Gastrocnemius medialis (tissue), 4 donors: Measurements from ENCODE around the gene TOMM20. TPM values are rescaled to one million over a fixed set of nuclear protein-coding genes. Genes with fewer than 3 reads are reported as not detected.

Experiments used
- ATAC-seq, 2 donors: fragments of 150-250 bp; one replicate each; pipeline ENCODE4 v1.9.1; 2016
- DNase-seq, 2 donors: peaks; one replicate each; pipeline ENCODE4 v3.0.0-alpha.2; 2019
- H3K27ac ChIP-seq, 4 donors: fragments of 200-600 bp; sonication (generic); 1 replicate in 1 of 4; 2 replicates in 3 of 4; pipeline ENCODE4 v1.5.1; 2016 to 2018; ENCODE audit warnings: mild to moderate bottlenecking in 2 of 4, moderate library complexity in 1 of 4
- H3K27me3 ChIP-seq, 3 donors: fragments of 200-600 bp; sonication (generic) in 2 of 3; 1 replicate in 1 of 3; 2 replicates in 2 of 3; pipeline versions ENCODE4 v1.5.1 to v1.6.0; 2016 to 2019; ENCODE audit warnings: mild to moderate bottlenecking in 1 of 3, moderate library complexity in 1 of 3
- H3K36me3 ChIP-seq, 2 donors: fragments of 200-600 bp; sonication (generic) in 1 of 2; one replicate each; pipeline ENCODE4 v1.5.1; 2017 to 2018
- H3K4me1 ChIP-seq, 2 donors: fragments of 200-600 bp; sonication (generic) in 1 of 2; one replicate each; pipeline ENCODE4 v1.5.1; 2016 to 2017; ENCODE audit warnings: mild to moderate bottlenecking in 2 of 2
- H3K4me3 ChIP-seq, 4 donors: fragments of 200-600 bp; sonication (generic) in 3 of 4; 1 replicate in 1 of 4; 2 replicates in 3 of 4; pipeline ENCODE4 v1.5.1; 2016 to 2019; ENCODE audit warnings: mild to moderate bottlenecking in 2 of 4
- H3K9me3 ChIP-seq, 3 donors: fragments of 200-600 bp; sonication (generic) in 2 of 3; 1 replicate in 1 of 3; 2 replicates in 2 of 3; pipeline ENCODE4 v1.5.1; 2016 to 2019
- CTCF ChIP-seq, 5 experiments: fragments of 450-650 bp in 3 of 5; fragments of 200-600 bp in 2 of 5; sonication (generic) in 2 of 5; IDR thresholded peaks in 4 of 5; conservative IDR thresholded peaks in 1 of 5; 1 replicate in 4 of 5; 2 replicates in 1 of 5; pipeline ENCODE4 v1.5.1; 2016 to 2019; ENCODE audit warnings: antibody characterized with exemption in 5 of 5, mild to moderate bottlenecking in 3 of 5, moderate library complexity in 3 of 5
- POLR2A ChIP-seq, 2 donors: fragments of 450-650 bp; IDR thresholded peaks; one replicate each; pipeline ENCODE4 v1.6.1; 2017; ENCODE audit warnings: antibody characterized with exemption in 2 of 2, mild to moderate bottlenecking in 2 of 2, moderate library complexity in 2 of 2
- in situ Hi-C, 4 donors: fragments of 200-750 bp; cut with MboI; loops; one replicate each; pipeline versions ENCODE4 v1.15.0 to v1.8.0; 2017; ENCODE audit warnings: low sequenced_read_pairs in 4 of 4
- intact Hi-C: fragments of 100-400 bp; cut with DNase I; formaldehyde crosslinking; loops from one replicate; pipeline ENCODE4 v1.15.1; 2023; ENCODE audit warnings: low total_unique reads
- total RNA-seq, 4 donors: library from RNA; depleted of rRNA; stranded (reverse); fragments of >200 nt; gene quantifications; one replicate each; pipeline versions ENCODE4 v1.1.0 to v1.2.3, GENCODE V29; 2016

The TOMM20 gene
- total RNA-seq, 4 donors from 2014 or later, result 51.7 to 71.8 (median 62.3) TPM

GRCh38 chr1:235077163-235077540, 51.5 kb downstream of the TOMM20 start:
- peak overlapping the region; percentile 87 to 100 (median 95) for H3K27ac ChIP-seq
- intact Hi-C loops, result loop anchor here (10.0 kb wide), 1 partner anchor 162 kb away; no protein-coding TSS in a partner anchor
- no peaks in the 10 kb centered on the region for H3K36me3 ChIP-seq
- DNase-seq, result no peak
- H3K27me3 ChIP-seq, result no peaks in the 10 kb centered on the region
- H3K4me3 ChIP-seq, result no peak overlapping the region
- in situ Hi-C loops, result loop anchor here (10.0 to 25.0 kb wide), 4 partner anchors 92 to 542 kb away; no protein-coding TSS in a partner anchor
- TF ChIP-seq POLR2A (IDR thresholded peaks at IDR 0.05) (no peak), CTCF (IDR thresholded peaks at IDR 0.05 in 4 of 5, conservative IDR thresholded peaks at IDR 0.05 in 1 of 5) (no peak)
- no peaks in the 10 kb centered on the region for H3K9me3 ChIP-seq
- H3K4me1 ChIP-seq, result peaks cover 68% of the 10 kb centered on the region in 2 donors
- ATAC-seq, result no peak

- Histone ChIP-seq H3K27me3 (no peaks in the 10 kb centered on the region), H3K36me3 (no peaks in the 10 kb centered on the region), H3K9me3 (no peaks in the 10 kb centered on the region), H3K4me3 (no peak overlapping the region), H3K4me1 (peaks cover 71 to 73% of the 10 kb centered on the region in 2 donors), H3K27ac (peak overlapping the region; percentile 87 to 100 (median 95))
- TF ChIP-seq POLR2A (IDR thresholded peaks at IDR 0.05) (no peak), CTCF (IDR thresholded peaks at IDR 0.05 in 4 of 5, conservative IDR thresholded peaks at IDR 0.05 in 1 of 5) (no peak)
- intact Hi-C loops (loop anchor here (10.0 kb wide), 1 partner anchor 162 kb away; no protein-coding TSS in a partner anchor), in situ Hi-C loops (loop anchor here (10.0 to 25.0 kb wide), 4 partner anchors 92 to 542 kb away; no protein-coding TSS in a partner anchor)
- ATAC-seq (no peak), DNase-seq (no peak)
Measured at GRCh38 chr1:235076504-235077162, 52.0 kb downstream of the TOMM20 start.

DNA sequence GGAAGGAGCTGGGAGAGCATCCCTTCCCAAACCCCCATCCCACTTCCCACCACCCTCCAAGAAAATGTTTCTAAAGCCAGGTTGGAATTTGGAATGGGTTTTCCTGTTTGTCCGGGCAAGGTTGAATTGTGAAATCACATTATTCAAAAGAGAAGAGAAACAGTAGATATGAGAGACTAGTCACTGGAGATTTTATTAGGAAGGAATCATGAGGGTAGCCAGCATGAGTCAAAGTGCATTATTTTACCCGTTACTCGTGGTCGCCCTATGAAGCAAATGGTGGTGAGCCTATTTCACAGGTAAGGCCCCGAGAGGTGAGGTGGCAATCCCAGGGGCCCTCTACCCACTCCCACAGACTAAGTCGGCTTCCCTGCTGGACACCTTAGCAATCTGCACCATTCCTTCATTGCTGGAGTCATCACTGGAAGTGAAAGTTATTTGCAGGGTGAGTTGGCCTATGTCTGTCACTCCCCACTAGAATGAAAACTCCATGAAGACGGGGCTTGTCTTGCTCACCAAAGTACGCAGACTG, 52.8 kb downstream of the TOMM20 start:
- DNase-seq, result no peak
- no peak for ATAC-seq
- intact Hi-C loops, result loop anchor here (2.0 to 10.0 kb wide), 3 partner anchors 161 to 467 kb away; no protein-coding TSS in a partner anchor
- H3K27me3 ChIP-seq, result no peaks in the 10 kb centered on the region
- peaks cover 73 to 79% of the 10 kb centered on the region in 2 donors for H3K4me1 ChIP-seq
- in situ Hi-C loops, result loop anchor here (10.0 to 25.0 kb wide), 4 partner anchors 91 to 541 kb away; no protein-coding TSS in a partner anchor
- peak overlapping the region in 2 of 4 donors; percentile 32 to 34 for H3K4me3 ChIP-seq
- H3K27ac ChIP-seq, result peak overlapping the region; percentile 87 to 100 (median 95)
- no peak for TF ChIP-seq CTCF (IDR thresholded peaks at IDR 0.05 in 4 of 5, conservative IDR thresholded peaks at IDR 0.05 in 1 of 5)
- no peak for TF ChIP-seq POLR2A (IDR thresholded peaks at IDR 0.05)
- no peaks in the 10 kb centered on the region for H3K9me3 ChIP-seq
- H3K36me3 ChIP-seq, result no peaks in the 10 kb centered on the region

DNA sequence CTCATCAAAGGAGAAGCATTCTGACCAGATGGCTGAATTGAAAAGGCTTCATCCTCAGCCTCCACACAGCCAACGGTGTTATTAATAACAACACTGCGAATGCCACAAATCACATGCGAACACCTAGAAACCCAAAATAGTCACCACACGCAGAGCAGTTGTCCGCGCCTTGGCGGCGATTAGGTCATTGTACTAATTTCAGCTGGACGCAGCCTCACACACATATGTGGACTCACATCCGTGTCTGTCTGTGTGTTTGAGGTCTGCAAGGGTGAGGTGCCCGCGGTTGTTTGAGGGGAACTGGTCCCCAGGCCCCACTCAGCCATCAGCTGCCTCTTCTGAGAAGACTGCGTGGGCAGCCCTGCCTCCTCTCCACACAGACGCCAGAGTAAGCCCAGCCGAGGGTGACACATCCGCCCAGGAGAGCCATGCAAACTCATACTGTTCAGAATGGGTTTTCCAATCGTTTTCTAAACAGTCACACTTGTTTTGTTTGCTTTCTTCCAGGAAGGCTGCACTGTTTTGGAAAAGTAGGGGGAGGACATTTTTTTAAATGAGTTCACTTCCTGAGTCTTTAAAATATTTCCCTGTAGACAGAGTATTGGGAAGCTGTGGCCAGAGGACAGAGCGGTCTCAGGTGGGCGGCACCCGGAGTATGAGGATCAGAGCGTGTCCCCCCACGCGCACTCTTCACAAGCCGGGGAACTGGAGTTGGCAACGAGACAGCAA, 53.4 kb downstream of the TOMM20 start:
- in situ Hi-C loops (loop anchor here (10.0 to 25.0 kb wide), 4 partner anchors 90 to 540 kb away; no protein-coding TSS in a partner anchor), intact Hi-C loops (loop anchor here (2.0 to 10.0 kb wide), 3 partner anchors 160 to 466 kb away; no protein-coding TSS in a partner anchor)
- H3K27me3 ChIP-seq, result no peaks in the 10 kb centered on the region
- DNase-seq (peak; percentile 83 to 91), ATAC-seq (peak; percentile 32 to 53)
- peaks cover 77 to 82% of the 10 kb centered on the region in 2 donors for H3K4me1 ChIP-seq
- TF ChIP-seq POLR2A (IDR thresholded peaks at IDR 0.05) (peak; percentile 80 to 85), CTCF (IDR thresholded peaks at IDR 0.05 in 4 of 5, conservative IDR thresholded peaks at IDR 0.05 in 1 of 5) (no peak)
- H3K9me3 ChIP-seq, result no peaks in the 10 kb centered on the region
- no peaks in the 10 kb centered on the region for H3K36me3 ChIP-seq
- peak overlapping the region; percentile 87 to 100 (median 95) for H3K27ac ChIP-seq
- peak overlapping the region in 3 of 4 donors; percentile 32 to 42 (median 34) for H3K4me3 ChIP-seq
